Glomerular endothelial cell (primary cell): Measurements from ENCODE around the gene CYP4F11. TPM values are rescaled to one million over a fixed set of nuclear protein-coding genes. Genes with fewer than 3 reads are reported as not detected.
"Not testable (repeated sequence)": the region's sequence is repeated elsewhere in the genome, so short reads cannot be mapped to it uniquely, and the experiment has no call there.

Source experiments
- DNase-seq: peaks from one replicate; pipeline ENCODE4 v3.0.0-alpha.2; 2011; ENCODE audit warnings: low read depth, low spot score; ENCODE audit errors: extremely low read depth
- total RNA-seq: library from RNA; depleted of rRNA; stranded (reverse); fragments of >200 nt; gene quantifications from 2 replicates; pipeline ENCODE4 v1.2.3, GENCODE V29; 2015

Gene CYP4F11
- total RNA-seq = not detected in 2 replicates

DNA sequence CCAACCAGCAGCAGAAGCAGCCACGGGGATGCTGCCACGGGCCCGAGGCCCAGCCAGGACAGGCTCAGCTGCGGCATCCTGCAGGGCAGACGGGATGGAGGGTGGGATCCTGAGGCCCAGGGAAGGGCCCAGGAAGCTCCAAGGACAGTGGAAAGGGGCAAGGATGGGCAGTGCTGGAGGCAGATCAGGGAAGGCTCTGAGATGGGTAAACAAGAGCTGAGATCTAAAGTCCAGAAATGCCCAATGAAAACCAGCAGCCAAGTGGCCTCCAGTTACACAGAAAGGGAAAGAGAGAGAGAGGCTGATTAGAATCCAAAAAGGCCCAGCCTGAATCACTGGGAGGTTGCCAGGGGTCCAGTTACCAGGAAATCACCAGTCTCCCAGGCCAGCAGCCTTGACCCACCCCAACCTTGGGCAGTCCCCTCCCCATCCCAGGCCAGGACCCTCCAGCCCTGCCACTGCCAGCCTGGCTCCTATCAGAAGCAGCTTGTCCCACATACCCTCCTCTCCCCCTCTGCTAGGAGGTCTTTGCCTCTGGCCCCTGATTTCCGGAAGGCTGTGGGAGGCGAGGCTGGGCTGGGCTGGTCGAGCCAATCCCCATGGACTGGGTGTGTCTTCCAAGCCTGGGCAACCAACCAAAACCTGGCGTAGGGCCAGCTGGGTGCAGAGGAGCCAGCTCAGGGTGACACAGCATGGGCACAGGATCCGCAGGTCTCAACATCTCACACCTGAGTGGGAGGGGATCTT, at the start of gene CYP4F11:
Gene CYP4F11 (minus strand): TSS at position 198 of the 747 bp plus-strand sequence. CDS start 121 bp downstream, at position 77.
- DNase-seq = no peak

DNA sequence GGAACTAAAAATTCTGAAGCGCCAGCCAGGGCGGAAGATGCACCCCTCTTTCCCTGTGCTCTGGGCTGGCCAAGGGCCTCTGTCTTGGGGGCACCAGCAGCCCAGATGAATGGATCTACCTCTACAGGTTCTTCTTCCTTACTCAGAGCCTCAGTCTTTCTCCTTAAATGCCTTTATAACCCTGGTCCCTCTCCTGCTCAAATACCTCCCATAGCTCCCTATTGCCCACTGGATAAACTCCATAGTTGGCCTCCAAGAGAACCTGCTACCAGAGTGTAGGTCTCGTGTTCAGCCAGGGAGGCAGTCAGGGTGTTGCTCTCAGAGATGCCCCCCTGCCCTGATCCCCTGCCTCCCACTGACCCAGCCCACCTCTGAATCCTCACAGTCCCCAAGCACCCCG, 45.0 kb upstream of the CYP4F11 start:
- DNase-seq = no peak

DNA sequence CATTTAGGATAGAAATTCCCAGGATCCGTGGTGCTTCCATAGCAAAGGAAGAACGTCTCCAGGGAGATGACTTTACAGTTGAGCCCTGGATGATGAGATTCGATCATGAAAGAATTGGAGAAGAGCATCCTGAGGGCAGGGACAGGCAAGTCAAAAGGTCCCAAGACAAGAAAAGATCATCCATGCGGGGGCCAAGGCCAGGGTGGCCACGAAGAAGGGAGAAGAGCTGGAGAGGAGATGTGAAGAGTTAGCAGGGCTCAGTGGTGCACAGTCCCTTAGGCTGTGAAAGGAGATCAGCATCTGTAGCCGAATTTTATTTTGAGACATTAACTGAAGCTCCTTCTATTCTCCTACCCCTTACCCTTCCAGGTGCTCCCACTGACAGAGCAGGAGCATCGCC, 43.4 kb upstream of the CYP4F11 start:
- no peak for DNase-seq

- no peak for DNase-seq
Measured at GRCh38 chr19:15976836-15977689, 42.7 kb upstream of the CYP4F11 start.

GRCh38 chr19:15974856-15975255, 40.5 kb upstream of the CYP4F11 start:
- DNase-seq = no peak

DNA sequence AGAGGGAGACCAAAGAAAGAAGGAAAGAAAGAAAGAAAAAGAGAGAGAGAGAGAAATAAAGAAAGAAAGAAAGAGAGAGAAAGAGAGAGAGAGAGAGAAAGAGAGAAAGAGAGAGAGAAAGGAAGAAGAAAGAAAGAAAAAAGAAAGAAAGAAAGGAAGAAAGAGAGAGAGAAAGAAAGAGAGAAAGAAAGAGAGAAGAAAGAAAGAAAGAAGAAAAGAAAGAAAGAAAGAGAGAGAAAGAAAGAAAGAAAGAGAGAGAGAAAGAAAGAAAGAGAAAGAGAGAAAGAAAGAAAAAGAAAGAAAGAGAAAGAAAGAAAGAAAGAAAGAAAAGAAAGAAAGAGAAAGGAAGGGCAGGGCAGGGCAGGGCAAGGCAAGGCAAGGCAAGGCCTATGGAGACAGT, 37.7 kb upstream of the CYP4F11 start:
- DNase-seq = not testable (repeated sequence)

- DNase-seq = no peak
Measured at GRCh38 chr19:15971224-15971780, 37.0 kb upstream of the CYP4F11 start.

GRCh38 chr19:15964231-15964630, 29.9 kb upstream of the CYP4F11 start:
- no peak for DNase-seq

GRCh38 chr19:15962319-15962718, 28.0 kb upstream of the CYP4F11 start:
- DNase-seq = no peak

- no peak for DNase-seq
Measured at GRCh38 chr19:15954820-15955219, 20.5 kb upstream of the CYP4F11 start.

DNA sequence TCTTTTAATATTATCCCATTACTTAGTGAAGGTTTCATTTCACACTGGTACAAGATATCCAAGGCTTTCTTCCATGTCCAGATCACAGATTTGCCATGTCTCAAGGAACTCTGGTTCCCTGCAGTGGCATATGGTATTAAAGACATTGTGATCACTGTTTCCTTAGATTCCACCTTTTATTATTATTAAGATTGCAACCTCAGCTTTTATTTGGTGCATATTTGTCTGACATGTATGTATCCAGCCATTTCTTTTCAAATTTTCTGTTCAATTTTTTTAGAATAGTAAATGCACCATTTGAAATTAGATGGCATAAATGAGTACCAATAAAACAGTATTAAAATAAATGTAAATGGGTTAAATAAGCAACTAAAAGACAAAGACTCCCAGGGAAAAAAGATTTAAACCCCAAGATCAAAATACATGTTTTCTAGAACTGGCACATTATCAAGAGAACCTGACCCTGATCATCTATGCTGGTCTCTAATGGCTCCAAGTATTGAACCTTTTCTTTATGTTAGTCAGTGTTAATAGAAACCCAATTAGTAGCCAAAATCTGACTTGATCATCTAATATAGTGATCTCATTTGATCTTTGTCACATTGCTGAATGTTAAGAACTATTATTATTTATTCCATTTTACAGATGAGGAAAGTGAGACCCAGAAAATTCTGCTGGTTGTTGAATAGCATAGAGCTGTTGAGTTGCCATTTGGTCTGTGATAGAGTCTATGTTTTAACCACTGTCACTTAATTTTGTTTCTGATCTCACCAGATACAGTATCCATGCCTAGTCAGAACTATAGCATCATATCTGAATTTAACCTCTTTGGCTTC, 14.1 kb upstream of the CYP4F11 start, which contains the start of gene OR10H4:
Gene OR10H4 (plus strand): TSS at position 786 of the 836 bp plus-strand sequence. CDS start 0 bp downstream, at position 786.
- DNase-seq = no peak

DNA sequence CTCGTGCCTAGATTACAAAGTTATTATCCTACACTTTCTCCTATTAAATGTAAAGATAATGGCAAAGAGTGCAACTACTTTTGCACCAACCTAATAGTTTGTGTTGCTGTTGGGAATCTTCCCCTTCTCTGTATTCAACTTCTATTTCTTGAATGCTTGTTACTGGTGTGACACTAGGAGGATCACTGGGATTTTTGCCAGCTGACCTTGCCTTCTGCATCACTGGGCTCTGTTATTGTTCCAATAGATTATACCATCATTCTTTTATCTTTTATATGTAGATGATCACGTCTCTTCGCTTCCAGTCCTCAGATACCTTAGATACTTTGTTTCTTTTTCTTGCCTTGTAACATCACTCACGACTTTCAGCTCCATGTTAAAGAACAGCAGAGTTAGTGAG, 11.0 kb upstream of the CYP4F11 start:
- no peak for DNase-seq

DNA sequence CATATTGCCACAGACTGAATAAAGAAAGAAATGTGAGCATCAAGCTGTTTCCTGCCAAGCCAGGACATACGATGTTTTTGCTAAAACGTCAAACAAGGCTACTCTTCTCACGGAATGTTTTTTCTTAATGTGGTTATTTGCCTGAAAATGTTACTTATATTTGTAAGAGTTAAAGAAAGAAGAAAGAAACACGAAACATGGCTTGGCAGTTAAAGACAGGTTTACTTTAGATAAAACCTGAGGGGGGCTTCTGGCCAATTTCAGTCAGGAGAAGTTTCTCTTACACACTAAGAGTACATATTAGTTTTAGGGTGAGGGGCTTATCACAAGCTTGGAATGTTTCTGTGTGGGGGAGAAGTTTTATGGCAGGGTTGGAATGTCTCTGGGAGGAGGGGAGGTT, 10.1 kb upstream of the CYP4F11 start:
- DNase-seq = no peak

GRCh38 chr19:15937771-15938170, 3.4 kb upstream of the CYP4F11 start:
- DNase-seq = no peak

DNA sequence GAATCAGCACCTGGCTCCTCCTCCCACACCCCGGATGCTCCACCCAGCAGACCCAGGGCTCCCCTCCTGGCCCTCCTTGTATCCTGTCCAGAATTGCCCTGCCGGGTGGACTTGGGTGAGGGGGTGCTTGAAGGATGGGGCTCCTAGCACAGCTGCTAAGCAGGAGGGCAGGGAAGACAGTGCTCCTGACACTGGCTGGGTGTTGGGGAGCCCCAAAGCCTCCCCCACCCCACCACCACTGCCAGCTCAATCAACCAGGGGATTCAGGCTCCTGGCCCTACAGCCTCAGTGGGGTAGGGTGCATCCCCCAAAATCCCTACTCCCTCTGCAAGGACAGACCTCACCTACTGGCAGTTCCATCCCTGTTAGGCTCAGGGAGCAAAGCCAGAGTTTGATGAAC, 2.6 kb upstream of the CYP4F11 start:
- DNase-seq = no peak

- no peak for DNase-seq
Measured at GRCh38 chr19:15936173-15936572, 1.8 kb upstream of the CYP4F11 start.

DNA sequence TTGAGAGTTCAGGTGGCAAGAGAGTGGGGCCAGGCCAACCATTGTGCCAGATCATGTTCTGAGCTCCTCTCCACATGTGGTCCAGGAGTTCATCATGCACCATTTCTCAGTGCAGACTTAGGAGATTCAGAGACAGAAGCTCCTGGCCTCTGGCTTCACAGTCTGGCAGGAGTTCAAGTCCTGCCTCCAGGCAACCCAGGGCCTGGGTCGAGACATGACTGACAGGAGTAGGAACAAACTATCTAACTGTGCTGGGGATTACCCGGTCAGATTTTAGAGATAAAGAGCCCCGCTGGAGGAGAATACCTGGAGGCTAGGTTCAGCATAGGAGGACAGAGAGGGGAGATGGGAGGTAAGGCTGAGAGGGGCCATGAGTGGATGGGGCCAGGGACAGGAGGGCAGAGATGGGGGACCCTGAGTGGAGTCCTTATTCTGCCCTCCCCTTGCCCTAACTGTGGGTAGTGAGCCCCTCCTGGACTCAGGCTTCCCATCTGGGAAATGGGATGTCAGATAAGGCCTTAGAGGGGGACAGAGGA, 906 bp upstream of the CYP4F11 start:
- no peak for DNase-seq

- not testable (repeated sequence) for DNase-seq
Measured at GRCh38 chr19:15933761-15934331, 483 bp downstream of the CYP4F11 start.

DNA sequence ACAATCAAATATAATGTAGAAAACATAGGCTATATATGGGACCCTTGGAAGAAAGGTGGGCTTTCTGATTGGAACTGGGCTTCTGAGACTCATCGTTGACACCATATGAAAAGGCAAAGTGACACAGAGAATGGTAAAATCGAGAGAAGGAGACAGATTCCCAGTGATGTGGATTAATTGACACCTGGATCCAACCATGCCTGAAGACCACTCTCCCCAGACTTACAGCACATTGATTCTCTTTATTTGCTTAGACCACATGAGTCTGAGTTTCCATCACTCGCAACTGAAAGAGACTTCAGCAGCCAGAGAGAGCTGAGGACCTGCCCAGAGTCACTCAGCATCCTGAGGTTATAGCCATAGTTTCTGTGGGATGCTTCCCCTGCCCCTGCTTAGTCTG, 6.0 kb downstream of the CYP4F11 start:
- no peak for DNase-seq

GRCh38 chr19:15926484-15926883, 7.8 kb downstream of the CYP4F11 start:
- no peak for DNase-seq
